Measurements from ENCODE around the gene PLAA.

DNA sequence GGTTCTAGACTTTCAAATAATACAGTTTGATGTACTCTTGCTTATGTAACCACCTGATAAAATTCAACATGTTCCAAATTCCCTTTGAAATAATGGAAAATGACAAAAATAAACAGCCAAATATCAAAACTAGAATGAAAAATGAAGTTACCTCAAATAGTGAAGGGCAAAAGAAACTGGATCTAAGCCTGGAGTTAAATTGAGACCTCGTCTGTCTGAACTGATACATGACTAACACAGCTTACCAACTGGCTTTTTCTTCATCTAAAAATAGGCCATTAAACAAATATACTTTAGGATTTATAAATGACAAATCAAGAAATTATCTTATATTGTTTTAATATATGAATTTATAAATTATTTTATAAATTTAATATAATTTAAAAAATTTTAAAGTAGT, 42.4 kb downstream of the PLAA start:
- TF ChIP-seq, protein P1, sequence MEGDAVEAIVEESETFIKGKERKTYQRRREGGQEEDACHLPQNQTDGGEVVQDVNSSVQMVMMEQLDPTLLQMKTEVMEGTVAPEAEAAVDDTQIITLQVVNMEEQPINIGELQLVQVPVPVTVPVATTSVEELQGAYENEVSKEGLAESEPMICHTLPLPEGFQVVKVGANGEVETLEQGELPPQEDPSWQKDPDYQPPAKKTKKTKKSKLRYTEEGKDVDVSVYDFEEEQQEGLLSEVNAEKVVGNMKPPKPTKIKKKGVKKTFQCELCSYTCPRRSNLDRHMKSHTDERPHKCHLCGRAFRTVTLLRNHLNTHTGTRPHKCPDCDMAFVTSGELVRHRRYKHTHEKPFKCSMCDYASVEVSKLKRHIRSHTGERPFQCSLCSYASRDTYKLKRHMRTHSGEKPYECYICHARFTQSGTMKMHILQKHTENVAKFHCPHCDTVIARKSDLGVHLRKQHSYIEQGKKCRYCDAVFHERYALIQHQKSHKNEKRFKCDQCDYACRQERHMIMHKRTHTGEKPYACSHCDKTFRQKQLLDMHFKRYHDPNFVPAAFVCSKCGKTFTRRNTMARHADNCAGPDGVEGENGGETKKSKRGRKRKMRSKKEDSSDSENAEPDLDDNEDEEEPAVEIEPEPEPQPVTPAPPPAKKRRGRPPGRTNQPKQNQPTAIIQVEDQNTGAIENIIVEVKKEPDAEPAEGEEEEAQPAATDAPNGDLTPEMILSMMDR (IDR thresholded peaks at IDR 0.05) = no peak
- no peak for TF ChIP-seq POLR2A (IDR thresholded peaks at IDR 0.05)
